ENCODE results near the gene ARRB2.

- no peak for TF ChIP-seq CTCF (IDR thresholded peaks at IDR 0.05)
- no peak for TF ChIP-seq POLR2A (IDR thresholded peaks at IDR 0.05)
These were observed 7.8 kb downstream of the ARRB2 start for GRCh38 chr17:4718276-4718675.
